Measurements from ENCODE around the gene CRKL.

DNA sequence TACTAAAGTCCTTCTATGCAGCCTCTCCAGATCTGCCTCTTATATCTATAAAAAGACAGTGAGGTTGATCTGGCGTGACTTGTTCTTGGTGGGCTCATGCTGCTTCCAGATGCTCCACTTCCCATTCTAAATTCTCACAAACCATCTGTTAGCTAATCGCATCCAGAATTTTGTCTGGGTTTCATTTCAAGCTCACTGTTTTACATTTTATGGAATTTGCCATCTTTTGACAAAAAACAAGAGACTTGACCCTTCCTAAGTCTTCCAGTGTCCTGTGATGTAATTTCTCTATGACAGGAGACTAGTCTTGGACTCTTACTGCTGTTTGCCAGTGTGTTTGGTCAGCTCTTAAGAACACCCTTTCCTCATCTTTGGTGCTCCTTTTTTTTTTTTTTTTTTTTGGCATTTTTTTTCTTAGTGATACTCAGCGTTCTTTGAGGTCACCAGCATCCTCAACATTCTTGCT is 23.0 kb downstream of the CRKL start:
- no peak for TF ChIP-seq CTCF (conservative IDR thresholded peaks at IDR 0.05; ENCODE audit: low read length)
- no peak for TF ChIP-seq EZH2phosphoT487 (IDR thresholded peaks at IDR 0.05; ENCODE audit: borderline replicate concordance)

All from Loucy (cell line).